ENCODE results near the gene ASCL5. TPM values are rescaled to one million over a fixed set of nuclear protein-coding genes. Genes with fewer than 3 reads are reported as not detected.

Gene ASCL5
- total RNA-seq, 5 donors from 2014 or later (not counting 1 experiment from before 2014, with no cell fraction given), result 0.19 to 0.49 (median 0.26) TPM; not detected in 2

- no peak overlapping the region for H3K4me3 Mint-ChIP-seq
- ATAC-seq (replicated peaks in 1 of 4), result no peak
- H3K36me3 ChIP-seq (ENCODE audit: control insufficient read depth in 2 of 2, extremely low read depth in 1 of 2, insufficient read depth in 1 of 2, low read length in 1 of 2), result no peaks in the 10 kb centered on the region
- POLR2A ChIA-PET, result no interaction called here
- H3K36me3 Mint-ChIP-seq, result no peaks in the 10 kb centered on the region
- no peak for DNase-seq
- no peaks in the 10 kb centered on the region for H3K27me3 Mint-ChIP-seq
- H3K27ac Mint-ChIP-seq, result no peak overlapping the region
- no peaks in the 10 kb centered on the region for H3K4me1 ChIP-seq (ENCODE audit: control insufficient read depth in 1 of 2, extremely low read depth in 1 of 2, insufficient read depth in 2 of 2, low read length in 2 of 2)
- H3K9me3 ChIP-seq, result no peaks in the 10 kb centered on the region
- no peaks in the 10 kb centered on the region for H3K4me1 Mint-ChIP-seq
- no peak overlapping the region for H3K4me3 ChIP-seq (ENCODE audit: control insufficient read depth in 1 of 2, extremely low read depth in 1 of 2, low read length in 1 of 2)
- no CpG with 5 or more reads among the region's 1 CpG for WGBS (ENCODE audit: insufficient coverage)
- H3K9me3 Mint-ChIP-seq, result no peaks in the 10 kb centered on the region
- peaks cover 0 to 4% of the 10 kb centered on the region in 2 experiments for H3K27me3 ChIP-seq (replicated peaks in 1 of 2; ENCODE audit: control insufficient read depth in 2 of 2, extremely low read depth in 1 of 2, insufficient read depth in 2 of 2, low read length in 1 of 2)
- no peak overlapping the region for H3K27ac ChIP-seq (ENCODE audit: low read length)
- CTCF ChIA-PET, result interaction anchor here in 1 of 2 donors (0.8 kb wide), 1 partner anchor 132 kb away, joined by 3 read pairs; no protein-coding TSS in a partner anchor
Measured at GRCh38 chr1:201104141-201104540, 22.8 kb downstream of the ASCL5 start.

GRCh38 chr1:201103666-201104065 lies 23.3 kb downstream of the ASCL5 start:
- H3K9me3 Mint-ChIP-seq, result no peaks in the 10 kb centered on the region
- no peak overlapping the region for H3K27ac ChIP-seq (ENCODE audit: low read length)
- H3K27me3 ChIP-seq (replicated peaks in 1 of 2; ENCODE audit: control insufficient read depth in 2 of 2, extremely low read depth in 1 of 2, insufficient read depth in 2 of 2, low read length in 1 of 2), result peaks cover 0 to 9% of the 10 kb centered on the region in 2 experiments
- no peaks in the 10 kb centered on the region for H3K27me3 Mint-ChIP-seq
- no peaks in the 10 kb centered on the region for H3K36me3 ChIP-seq (ENCODE audit: control insufficient read depth in 2 of 2, extremely low read depth in 1 of 2, insufficient read depth in 1 of 2, low read length in 1 of 2)
- DNase-seq (no peak), ATAC-seq (replicated peaks in 1 of 4) (no peak)
- H3K4me3 ChIP-seq (ENCODE audit: control insufficient read depth in 1 of 2, extremely low read depth in 1 of 2, low read length in 1 of 2), result no peak overlapping the region
- ChIA-PET CTCF (interaction anchor here (0.6 to 0.8 kb wide), 3 partner anchors 8 to 438 kb away, joined by 3 to 8 read pairs (median 3); no protein-coding TSS in a partner anchor), POLR2A (no interaction called here)
- no peaks in the 10 kb centered on the region for H3K9me3 ChIP-seq
- H3K36me3 Mint-ChIP-seq, result no peaks in the 10 kb centered on the region
- no peak overlapping the region for H3K27ac Mint-ChIP-seq
- 84% methylated on average over 8 of the region's 9 CpGs for WGBS (ENCODE audit: insufficient coverage)
- H3K4me1 ChIP-seq (ENCODE audit: control insufficient read depth in 1 of 2, extremely low read depth in 1 of 2, insufficient read depth in 2 of 2, low read length in 2 of 2), result no peaks in the 10 kb centered on the region
- no peaks in the 10 kb centered on the region for H3K4me1 Mint-ChIP-seq
- H3K4me3 Mint-ChIP-seq, result no peak overlapping the region

GRCh38 chr1:201100169-201100930 lies 26.6 kb downstream of the ASCL5 start:
- ChIA-PET POLR2A (no interaction called here), CTCF (interaction anchor here in 1 of 2 donors (0.6 kb wide), 1 partner anchor 51 kb away, joined by 3 read pairs; no protein-coding TSS in a partner anchor)
- no peak overlapping the region for H3K4me3 ChIP-seq (ENCODE audit: control insufficient read depth in 1 of 2, extremely low read depth in 1 of 2, low read length in 1 of 2)
- ATAC-seq (replicated peaks in 1 of 4) (no peak), DNase-seq (no peak)
- peaks cover 0 to 23% of the 10 kb centered on the region in 2 experiments for H3K27me3 ChIP-seq (replicated peaks in 1 of 2; ENCODE audit: control insufficient read depth in 2 of 2, extremely low read depth in 1 of 2, insufficient read depth in 2 of 2, low read length in 1 of 2)
- Mint-ChIP-seq H3K4me3 (no peak overlapping the region), H3K27ac (no peak overlapping the region), H3K4me1 (no peaks in the 10 kb centered on the region), H3K27me3 (no peaks in the 10 kb centered on the region), H3K9me3 (no peaks in the 10 kb centered on the region), H3K36me3 (no peaks in the 10 kb centered on the region)
- H3K9me3 ChIP-seq, result no peaks in the 10 kb centered on the region
- no peak overlapping the region for H3K27ac ChIP-seq (ENCODE audit: low read length)
- no peaks in the 10 kb centered on the region for H3K4me1 ChIP-seq (ENCODE audit: control insufficient read depth in 1 of 2, extremely low read depth in 1 of 2, insufficient read depth in 2 of 2, low read length in 2 of 2)
- H3K36me3 ChIP-seq (ENCODE audit: control insufficient read depth in 2 of 2, extremely low read depth in 1 of 2, insufficient read depth in 1 of 2, low read length in 1 of 2), result no peaks in the 10 kb centered on the region
- 90% methylated on average over 2 of the region's 12 CpGs for WGBS (ENCODE audit: insufficient coverage)

GRCh38 chr1:201098992-201099677 lies 27.8 kb downstream of the ASCL5 start:
- Mint-ChIP-seq H3K4me3 (no peak overlapping the region), H3K27ac (no peak overlapping the region), H3K36me3 (no peaks in the 10 kb centered on the region), H3K4me1 (no peaks in the 10 kb centered on the region), H3K9me3 (no peaks in the 10 kb centered on the region), H3K27me3 (no peaks in the 10 kb centered on the region)
- Histone ChIP-seq H3K27me3 (replicated peaks in 1 of 2; ENCODE audit: control insufficient read depth in 2 of 2, extremely low read depth in 1 of 2, insufficient read depth in 2 of 2, low read length in 1 of 2) (peaks cover 0 to 25% of the 10 kb centered on the region in 2 experiments), H3K4me1 (ENCODE audit: control insufficient read depth in 1 of 2, extremely low read depth in 1 of 2, insufficient read depth in 2 of 2, low read length in 2 of 2) (no peaks in the 10 kb centered on the region), H3K36me3 (ENCODE audit: control insufficient read depth in 2 of 2, extremely low read depth in 1 of 2, insufficient read depth in 1 of 2, low read length in 1 of 2) (no peaks in the 10 kb centered on the region), H3K27ac (ENCODE audit: low read length) (no peak overlapping the region), H3K4me3 (ENCODE audit: control insufficient read depth in 1 of 2, extremely low read depth in 1 of 2, low read length in 1 of 2) (no peak overlapping the region), H3K9me3 (no peaks in the 10 kb centered on the region)
- 50% methylated on average over 1 of the region's 5 CpGs for WGBS (ENCODE audit: insufficient coverage)
- ChIA-PET CTCF (interaction anchor here in 1 of 2 donors (0.6 to 1.0 kb wide), 2 partner anchors 19 to 1605 kb away, joined by 3 to 6 read pairs; no protein-coding TSS in a partner anchor), POLR2A (no interaction called here)
- ATAC-seq (replicated peaks in 1 of 4) (no peak), DNase-seq (no peak)

GRCh38 chr1:201096977-201097856 lies 29.8 kb downstream of the ASCL5 start:
- H3K27me3 ChIP-seq (replicated peaks in 1 of 2; ENCODE audit: control insufficient read depth in 2 of 2, extremely low read depth in 1 of 2, insufficient read depth in 2 of 2, low read length in 1 of 2), result peaks cover 0 to 31% of the 10 kb centered on the region in 2 experiments
- H3K9me3 Mint-ChIP-seq, result no peaks in the 10 kb centered on the region
- H3K4me3 ChIP-seq (ENCODE audit: control insufficient read depth in 1 of 2, extremely low read depth in 1 of 2, low read length in 1 of 2), result no peak overlapping the region
- no peak overlapping the region for H3K4me3 Mint-ChIP-seq
- H3K36me3 Mint-ChIP-seq, result no peaks in the 10 kb centered on the region
- no peak overlapping the region for H3K27ac ChIP-seq (ENCODE audit: low read length)
- no peaks in the 10 kb centered on the region for H3K9me3 ChIP-seq
- no peak overlapping the region for H3K27ac Mint-ChIP-seq
- ChIA-PET POLR2A (no interaction called here), CTCF (no interaction called here)
- H3K27me3 Mint-ChIP-seq, result no peaks in the 10 kb centered on the region
- DNase-seq (no peak), ATAC-seq (replicated peaks in 1 of 4) (no peak)
- WGBS (ENCODE audit: insufficient coverage), result 85% methylated on average over 15 of the region's 17 CpGs
- H3K36me3 ChIP-seq (ENCODE audit: control insufficient read depth in 2 of 2, extremely low read depth in 1 of 2, insufficient read depth in 1 of 2, low read length in 1 of 2), result no peaks in the 10 kb centered on the region
- H3K4me1 ChIP-seq (ENCODE audit: control insufficient read depth in 1 of 2, extremely low read depth in 1 of 2, insufficient read depth in 2 of 2, low read length in 2 of 2), result no peaks in the 10 kb centered on the region
- H3K4me1 Mint-ChIP-seq, result no peaks in the 10 kb centered on the region

GRCh38 chr1:201096041-201096461 lies 30.9 kb downstream of the ASCL5 start:
- peaks cover 0 to 31% of the 10 kb centered on the region in 2 experiments for H3K27me3 ChIP-seq (replicated peaks in 1 of 2; ENCODE audit: control insufficient read depth in 2 of 2, extremely low read depth in 1 of 2, insufficient read depth in 2 of 2, low read length in 1 of 2)
- H3K9me3 Mint-ChIP-seq, result no peaks in the 10 kb centered on the region
- 92% methylated on average over 3 of the region's 5 CpGs for WGBS (ENCODE audit: insufficient coverage)
- no peaks in the 10 kb centered on the region for H3K36me3 ChIP-seq (ENCODE audit: control insufficient read depth in 2 of 2, extremely low read depth in 1 of 2, insufficient read depth in 1 of 2, low read length in 1 of 2)
- H3K4me1 Mint-ChIP-seq, result no peaks in the 10 kb centered on the region
- no peak overlapping the region for H3K27ac ChIP-seq (ENCODE audit: low read length)
- no peaks in the 10 kb centered on the region for H3K4me1 ChIP-seq (ENCODE audit: control insufficient read depth in 1 of 2, extremely low read depth in 1 of 2, insufficient read depth in 2 of 2, low read length in 2 of 2)
- no peaks in the 10 kb centered on the region for H3K36me3 Mint-ChIP-seq
- no peak overlapping the region for H3K4me3 ChIP-seq (ENCODE audit: control insufficient read depth in 1 of 2, extremely low read depth in 1 of 2, low read length in 1 of 2)
- no peak overlapping the region for H3K4me3 Mint-ChIP-seq
- DNase-seq, result no peak
- H3K27ac Mint-ChIP-seq, result no peak overlapping the region
- ATAC-seq (replicated peaks in 1 of 4), result no peak
- ChIA-PET POLR2A (no interaction called here), CTCF (no interaction called here)
- peaks cover 0 to 6% of the 10 kb centered on the region in 2 donors for H3K27me3 Mint-ChIP-seq
- H3K9me3 ChIP-seq, result no peaks in the 10 kb centered on the region
